Measurements from ENCODE around the gene MRPL52.
A peak's percentile ranks its signal among the peaks of the same experiment; 100 is the strongest.

Gene MRPL52

DNA sequence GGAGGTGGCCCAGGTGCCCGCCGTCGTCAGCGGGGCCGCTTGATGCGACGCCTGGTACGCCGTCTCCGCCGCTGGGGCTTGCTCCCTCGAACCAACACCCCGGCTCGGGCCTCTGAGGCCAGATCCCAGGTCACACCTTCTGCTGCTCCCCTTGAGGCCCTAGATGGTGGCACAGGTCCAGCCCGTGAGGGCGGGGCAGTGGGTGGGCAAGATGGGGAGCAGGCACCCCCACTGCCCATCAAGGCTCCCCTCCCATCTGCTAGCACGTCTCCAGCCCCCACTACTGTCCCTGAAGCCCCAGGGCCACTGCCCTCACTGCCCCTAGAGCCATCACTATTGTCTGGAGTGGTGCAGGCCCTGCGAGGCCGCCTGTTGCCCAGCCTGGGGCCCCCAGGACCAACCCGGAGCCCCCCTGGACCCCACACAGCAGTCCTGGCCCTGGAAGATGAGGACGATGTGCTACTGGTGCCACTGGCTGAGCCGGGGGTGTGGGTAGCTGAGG lies 47.4 kb downstream of the MRPL52 start:
- Mint-ChIP-seq H3K9me3 (no peaks in the 10 kb centered on the region), H3K27ac (no peak overlapping the region), H3K4me1 (peaks cover 15% of the 10 kb centered on the region), H3K4me3 (no peak overlapping the region), H3K27me3 (ENCODE audit: low read depth) (no peaks in the 10 kb centered on the region), H3K36me3 (ENCODE audit: low read depth) (peaks cover 28% of the 10 kb centered on the region)
- no peak for TF ChIP-seq CTCF (IDR thresholded peaks at IDR 0.05; ENCODE audit: unreplicated experiment in 3 of 3)

- peaks cover 19% of the 10 kb centered on the region for H3K4me1 Mint-ChIP-seq
- TF ChIP-seq CTCF (IDR thresholded peaks at IDR 0.05; ENCODE audit: unreplicated experiment in 3 of 3) = no peak
- no peaks in the 10 kb centered on the region for H3K27me3 Mint-ChIP-seq (ENCODE audit: low read depth)
- H3K36me3 Mint-ChIP-seq (ENCODE audit: low read depth) = peaks cover 22% of the 10 kb centered on the region
- H3K27ac Mint-ChIP-seq = peak overlapping the region in 1 of 3 experiments; percentile 4
- H3K9me3 Mint-ChIP-seq = no peaks in the 10 kb centered on the region
- no peak overlapping the region for H3K4me3 Mint-ChIP-seq
Measured at GRCh38 chr14:22878271-22879246, 48.9 kb downstream of the MRPL52 start.

GRCh38 chr14:22882064-22882463 lies 52.4 kb downstream of the MRPL52 start:
- Mint-ChIP-seq H3K4me3 (peak overlapping the region; percentile 19 to 51 (median 26)), H3K9me3 (no peaks in the 10 kb centered on the region), H3K27ac (peak overlapping the region; percentile 51 to 91 (median 51)), H3K4me1 (peaks cover 46% of the 10 kb centered on the region), H3K27me3 (ENCODE audit: low read depth) (peaks cover 5% of the 10 kb centered on the region), H3K36me3 (ENCODE audit: low read depth) (peaks cover 12% of the 10 kb centered on the region)
- no peak for TF ChIP-seq CTCF (IDR thresholded peaks at IDR 0.05; ENCODE audit: unreplicated experiment in 3 of 3)

DNA sequence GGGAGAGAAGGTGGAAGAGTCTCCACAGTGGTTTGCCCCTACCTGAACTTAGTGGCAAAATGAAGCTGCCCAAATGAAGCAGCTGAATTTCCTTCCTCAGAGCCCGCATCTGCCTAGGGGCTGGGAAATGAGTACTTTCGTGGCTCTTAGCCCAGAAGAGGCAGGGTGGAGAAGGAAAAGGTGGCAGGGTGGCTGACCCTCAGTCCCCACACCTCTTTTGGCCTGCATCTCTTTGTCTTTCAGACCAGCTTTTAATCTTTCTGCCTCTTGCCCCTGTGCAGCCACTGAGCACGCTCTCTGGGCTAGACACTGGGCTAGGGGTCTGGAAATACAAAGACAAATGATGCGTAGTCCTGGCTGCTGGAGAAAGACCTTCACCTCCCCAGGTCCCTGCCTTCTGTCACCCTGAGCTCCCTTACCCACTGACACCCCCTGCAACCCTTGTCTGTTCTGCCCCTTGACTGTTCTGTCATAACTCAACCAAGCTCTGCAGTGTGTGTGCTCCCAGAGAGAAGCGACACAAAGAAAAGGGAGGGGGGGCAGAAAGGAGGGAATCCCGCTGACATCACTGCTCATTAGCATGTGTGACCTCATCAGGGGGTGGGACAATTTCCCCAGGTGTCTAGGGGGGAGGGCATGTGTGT lies 53.0 kb downstream of the MRPL52 start:
- H3K27ac Mint-ChIP-seq = peak overlapping the region; percentile 88 to 93 (median 91)
- H3K27me3 Mint-ChIP-seq (ENCODE audit: low read depth) = peaks cover 5% of the 10 kb centered on the region
- no peaks in the 10 kb centered on the region for H3K9me3 Mint-ChIP-seq
- peaks cover 52% of the 10 kb centered on the region for H3K4me1 Mint-ChIP-seq
- H3K36me3 Mint-ChIP-seq (ENCODE audit: low read depth) = peaks cover 9% of the 10 kb centered on the region
- H3K4me3 Mint-ChIP-seq = peak overlapping the region; percentile 82 to 85 (median 83)
- no peak for TF ChIP-seq CTCF (IDR thresholded peaks at IDR 0.05; ENCODE audit: unreplicated experiment in 3 of 3)

DNA sequence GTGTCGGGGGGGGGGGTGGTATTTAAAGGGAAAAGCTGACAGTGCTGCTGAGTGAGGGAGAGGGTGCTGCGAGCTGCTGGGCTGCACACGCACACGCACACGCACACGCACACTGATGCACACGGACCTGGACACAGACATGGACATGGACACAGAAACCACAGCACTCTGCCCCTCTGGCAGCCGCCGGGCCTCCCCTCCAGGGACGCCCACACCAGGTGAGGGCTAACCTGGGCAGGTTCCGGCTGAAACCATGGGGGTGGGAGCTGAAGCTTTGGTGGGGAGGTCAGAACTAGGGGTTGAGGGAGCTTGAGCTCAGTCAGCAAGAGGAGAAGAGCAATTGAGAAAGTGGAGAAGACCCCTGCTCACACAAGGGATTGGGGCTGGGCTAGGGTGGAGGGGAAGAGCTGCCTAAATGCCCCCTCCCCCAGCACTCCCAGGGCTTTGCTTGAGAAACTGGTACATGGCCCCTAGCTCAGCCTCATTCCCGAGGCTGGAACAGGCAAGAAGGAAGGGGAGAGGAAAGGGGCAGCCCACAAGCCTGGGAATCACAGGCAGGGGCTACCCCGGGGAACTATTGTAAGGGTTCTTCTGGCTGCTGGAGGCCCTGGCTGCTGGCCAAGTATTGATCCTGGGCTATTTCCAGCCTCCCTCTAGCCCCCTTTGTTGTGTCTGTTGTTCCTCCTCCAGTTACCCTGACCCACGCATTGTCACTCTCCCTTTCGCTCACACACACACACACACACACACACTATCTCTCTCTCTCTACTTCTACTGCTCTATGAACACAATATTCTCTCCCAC lies 53.7 kb downstream of the MRPL52 start, which contains the start of gene REM2:
Gene REM2 (plus strand): TSS at position 50 of the 804 bp plus-strand sequence. CDS start 66 bp downstream, at position 116.
- H3K27me3 Mint-ChIP-seq (ENCODE audit: low read depth) = peaks cover 5% of the 10 kb centered on the region

More for the DNA sequence above, 53.7 kb downstream of the MRPL52 start, which contains the start of gene REM2:
- peak within 1 kb of the TSS; percentile 88 to 93 (median 91) for H3K27ac Mint-ChIP-seq
- peak within 1 kb of the TSS; percentile 82 to 85 (median 83) for H3K4me3 Mint-ChIP-seq
- H3K36me3 Mint-ChIP-seq (ENCODE audit: low read depth) = peaks cover 2% of the 10 kb centered on the region
- no peak for TF ChIP-seq CTCF (IDR thresholded peaks at IDR 0.05; ENCODE audit: unreplicated experiment in 3 of 3)
- H3K9me3 Mint-ChIP-seq = no peaks in the 10 kb centered on the region
- H3K4me1 Mint-ChIP-seq = peaks cover 58% of the 10 kb centered on the region

Measured in nephron (organoid).